ENCODE data around the gene IGFBP2.
A peak's percentile ranks its signal among the peaks of the same experiment; 100 is the strongest.

GRCh38 chr2:216666461-216667233 is 33.4 kb downstream of the IGFBP2 start:
- TF ChIP-seq, protein P1, sequence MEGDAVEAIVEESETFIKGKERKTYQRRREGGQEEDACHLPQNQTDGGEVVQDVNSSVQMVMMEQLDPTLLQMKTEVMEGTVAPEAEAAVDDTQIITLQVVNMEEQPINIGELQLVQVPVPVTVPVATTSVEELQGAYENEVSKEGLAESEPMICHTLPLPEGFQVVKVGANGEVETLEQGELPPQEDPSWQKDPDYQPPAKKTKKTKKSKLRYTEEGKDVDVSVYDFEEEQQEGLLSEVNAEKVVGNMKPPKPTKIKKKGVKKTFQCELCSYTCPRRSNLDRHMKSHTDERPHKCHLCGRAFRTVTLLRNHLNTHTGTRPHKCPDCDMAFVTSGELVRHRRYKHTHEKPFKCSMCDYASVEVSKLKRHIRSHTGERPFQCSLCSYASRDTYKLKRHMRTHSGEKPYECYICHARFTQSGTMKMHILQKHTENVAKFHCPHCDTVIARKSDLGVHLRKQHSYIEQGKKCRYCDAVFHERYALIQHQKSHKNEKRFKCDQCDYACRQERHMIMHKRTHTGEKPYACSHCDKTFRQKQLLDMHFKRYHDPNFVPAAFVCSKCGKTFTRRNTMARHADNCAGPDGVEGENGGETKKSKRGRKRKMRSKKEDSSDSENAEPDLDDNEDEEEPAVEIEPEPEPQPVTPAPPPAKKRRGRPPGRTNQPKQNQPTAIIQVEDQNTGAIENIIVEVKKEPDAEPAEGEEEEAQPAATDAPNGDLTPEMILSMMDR (IDR thresholded peaks at IDR 0.05) = peak; percentile 94 to 99 (median 97)
- no peak for TF ChIP-seq POLR2A (IDR thresholded peaks at IDR 0.05)

All from body of pancreas (tissue), 4 donors.